ENCODE results near the gene NTRK3. TPM values are rescaled to one million over a fixed set of nuclear protein-coding genes. Genes with fewer than 3 reads are reported as not detected.
"Not testable (repeated sequence)": the region's sequence is repeated elsewhere in the genome, so short reads cannot be mapped to it uniquely, and the experiment has no call there.

NTRK3 gene
- polyA plus RNA-seq, 1 donor from 2014 or later, result not detected

DNA sequence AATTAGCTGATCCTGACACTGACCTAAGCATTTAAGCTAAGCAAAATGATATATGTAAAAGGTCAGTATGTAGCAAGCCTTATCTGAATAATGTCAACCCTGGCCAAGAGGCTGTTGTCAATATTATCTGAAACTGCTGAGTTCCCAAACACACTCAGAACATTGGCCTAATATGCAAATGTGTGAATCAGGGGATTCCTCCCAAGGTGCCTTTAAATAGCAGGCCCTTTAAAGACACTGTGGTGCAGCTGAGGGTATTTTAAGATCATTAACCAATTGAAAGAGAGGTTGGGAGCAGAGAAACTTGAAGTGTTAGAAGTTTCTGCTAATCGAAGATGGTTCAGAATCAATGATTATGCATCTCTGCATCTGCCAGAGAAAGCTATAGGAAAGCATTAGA lies 207.0 kb downstream of the NTRK3 start:
- no peaks in the 10 kb centered on the region for H3K36me3 Mint-ChIP-seq
- peaks cover 0 to 7% (median 3%) of the 10 kb centered on the region in 3 donors for H3K4me1 Mint-ChIP-seq
- H3K4me3 Mint-ChIP-seq, result no peak overlapping the region
- no peak overlapping the region for H3K27ac Mint-ChIP-seq
- H3K9me3 Mint-ChIP-seq, result peaks cover 0 to 2% (median 0%) of the 10 kb centered on the region in 3 donors
- H3K27me3 Mint-ChIP-seq, result peaks cover 2% of the 10 kb centered on the region

DNA sequence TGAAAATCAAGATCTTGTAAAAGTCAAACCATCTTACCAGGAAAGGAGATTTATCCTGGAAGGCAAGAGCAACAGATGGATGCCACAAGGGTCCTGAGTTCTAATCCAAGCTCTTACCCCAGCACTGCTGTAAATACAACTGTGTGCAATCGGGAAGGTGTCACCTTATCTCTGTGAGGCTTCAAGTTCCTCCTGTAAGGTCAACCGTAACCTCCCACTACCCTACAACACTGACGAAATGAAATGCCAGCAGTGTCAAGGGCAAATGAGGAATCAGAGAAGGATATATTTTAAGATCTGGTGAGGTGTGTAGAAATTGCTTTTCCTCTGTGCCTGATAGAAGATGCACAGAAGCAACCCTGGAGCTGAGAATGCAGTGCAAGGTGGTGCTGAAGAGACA lies 207.8 kb downstream of the NTRK3 start:
- Mint-ChIP-seq H3K4me1 (peaks cover 0 to 7% (median 3%) of the 10 kb centered on the region in 3 donors), H3K27ac (no peak overlapping the region), H3K27me3 (peaks cover 2% of the 10 kb centered on the region), H3K4me3 (no peak overlapping the region), H3K36me3 (no peaks in the 10 kb centered on the region), H3K9me3 (peaks cover 0 to 2% (median 0%) of the 10 kb centered on the region in 3 donors)

DNA sequence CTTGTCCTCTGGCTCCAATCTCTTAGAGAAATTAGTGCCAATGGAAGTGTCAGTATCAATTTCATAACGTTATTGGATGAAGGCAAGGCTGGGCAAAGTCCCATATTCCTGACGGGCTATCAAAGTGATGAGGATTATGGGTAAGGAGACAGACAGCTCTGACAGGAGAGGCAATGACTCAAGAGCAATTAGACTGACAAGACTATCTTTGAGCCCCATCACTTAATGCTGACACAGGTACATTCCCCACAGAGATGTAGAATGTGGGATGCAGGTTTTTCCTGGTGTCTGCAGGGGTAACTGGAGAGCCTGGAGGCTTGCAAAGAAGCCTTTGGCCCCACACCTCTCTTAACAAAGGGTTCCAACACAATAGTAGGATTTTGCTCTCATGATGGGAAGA lies 208.3 kb downstream of the NTRK3 start:
- H3K4me1 Mint-ChIP-seq, result peaks cover 0 to 7% (median 3%) of the 10 kb centered on the region in 3 donors
- no peaks in the 10 kb centered on the region for H3K36me3 Mint-ChIP-seq
- no peak overlapping the region for H3K4me3 Mint-ChIP-seq
- peaks cover 0 to 2% (median 0%) of the 10 kb centered on the region in 3 donors for H3K9me3 Mint-ChIP-seq
- no peak overlapping the region for H3K27ac Mint-ChIP-seq
- peaks cover 2% of the 10 kb centered on the region for H3K27me3 Mint-ChIP-seq

DNA sequence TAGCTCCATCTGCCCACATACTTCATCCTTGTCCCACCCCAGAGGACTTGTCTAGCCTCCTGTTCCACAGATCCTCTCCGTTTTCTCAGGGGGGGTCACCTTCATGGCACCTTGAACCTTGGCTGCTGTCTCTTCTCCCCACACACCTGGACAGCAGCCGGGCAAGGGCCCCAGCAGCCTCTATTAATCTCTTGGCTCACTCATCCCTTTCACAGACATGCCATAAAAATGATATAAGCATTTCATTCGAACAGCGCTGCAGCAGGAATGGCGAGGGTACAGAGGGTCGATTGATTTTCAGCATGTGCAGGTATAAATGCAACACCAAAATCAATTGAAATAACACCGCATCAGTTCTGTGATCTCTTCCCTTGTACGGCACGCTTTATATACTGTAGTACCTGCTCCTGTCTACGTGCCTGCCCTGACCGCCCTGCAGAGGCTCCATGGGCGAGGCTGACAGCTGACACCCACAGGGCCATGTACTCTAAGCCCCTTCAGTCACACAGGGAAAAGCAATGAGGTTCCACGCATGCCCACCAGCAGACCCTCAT lies 209.9 kb downstream of the NTRK3 start:
- Mint-ChIP-seq H3K27me3 (peaks cover 2% of the 10 kb centered on the region), H3K9me3 (peaks cover 0 to 2% (median 0%) of the 10 kb centered on the region in 3 donors), H3K4me1 (peaks cover 0 to 7% (median 3%) of the 10 kb centered on the region in 3 donors), H3K4me3 (no peak overlapping the region), H3K27ac (no peak overlapping the region), H3K36me3 (no peaks in the 10 kb centered on the region)

DNA sequence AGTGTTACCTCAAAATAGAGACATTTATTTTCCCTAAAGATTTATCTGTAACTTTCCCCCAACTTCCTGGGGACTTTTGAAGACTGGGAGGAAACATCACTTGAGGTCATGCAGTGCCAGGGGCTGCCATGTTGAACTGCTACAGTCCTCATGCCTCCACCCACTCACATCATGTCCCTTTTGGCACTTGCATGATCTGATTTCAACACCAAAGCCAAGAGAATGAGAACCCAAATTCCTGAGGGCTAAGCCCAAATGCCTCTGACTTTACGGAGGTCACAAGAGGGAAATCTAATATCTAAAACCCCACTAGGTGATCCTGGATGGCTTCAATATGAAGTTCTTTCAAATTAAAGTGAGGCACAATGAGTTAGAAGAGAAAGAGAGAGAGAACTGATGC lies 213.1 kb downstream of the NTRK3 start:
- Mint-ChIP-seq H3K36me3 (no peaks in the 10 kb centered on the region), H3K27ac (no peak overlapping the region), H3K4me3 (no peak overlapping the region), H3K4me1 (no peaks in the 10 kb centered on the region), H3K27me3 (no peaks in the 10 kb centered on the region), H3K9me3 (no peaks in the 10 kb centered on the region)

DNA sequence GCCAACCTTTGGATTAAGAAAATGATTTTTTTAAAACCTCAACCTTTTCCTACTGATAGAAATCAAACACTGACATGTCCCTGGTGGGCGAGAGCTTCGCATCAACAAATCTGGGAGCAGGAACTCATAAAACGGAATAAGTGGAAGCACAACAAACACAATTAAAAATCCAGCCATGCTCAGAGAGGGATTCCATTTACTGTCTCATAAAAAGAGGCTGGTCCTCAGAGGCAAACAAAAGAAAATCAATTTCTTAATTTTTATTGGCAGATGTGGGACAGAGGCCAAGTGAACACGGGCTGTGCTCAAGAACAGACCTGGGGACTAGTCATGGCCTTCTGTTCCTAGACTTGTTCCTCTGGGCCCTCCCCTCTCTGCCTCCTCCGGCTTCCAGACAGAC lies 214.5 kb downstream of the NTRK3 start:
- H3K27ac Mint-ChIP-seq, result no peak overlapping the region
- H3K4me1 Mint-ChIP-seq, result no peaks in the 10 kb centered on the region
- no peaks in the 10 kb centered on the region for H3K36me3 Mint-ChIP-seq
- peaks cover 2% of the 10 kb centered on the region for H3K27me3 Mint-ChIP-seq
- no peaks in the 10 kb centered on the region for H3K9me3 Mint-ChIP-seq
- no peak overlapping the region for H3K4me3 Mint-ChIP-seq

DNA sequence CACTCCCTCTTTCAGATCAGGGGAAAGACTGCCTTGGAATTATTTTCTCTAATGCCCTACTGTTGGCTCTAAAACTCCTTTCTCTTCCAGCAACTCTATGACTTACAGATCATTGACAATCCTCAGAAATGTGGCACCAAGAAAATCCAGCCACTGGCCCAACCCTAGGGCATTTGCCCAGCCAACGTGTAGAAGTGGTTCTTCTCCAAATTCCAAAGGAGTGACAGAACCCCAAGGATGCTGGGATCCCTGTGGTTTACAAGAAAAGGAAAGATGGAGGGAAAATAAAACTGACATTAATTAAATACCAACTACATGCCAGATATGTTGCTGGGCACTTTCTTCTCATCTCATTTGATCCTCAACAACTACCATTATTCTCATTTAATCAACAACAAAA lies 216.0 kb downstream of the NTRK3 start:
- H3K36me3 Mint-ChIP-seq, result no peaks in the 10 kb centered on the region
- peaks cover 2% of the 10 kb centered on the region for H3K27me3 Mint-ChIP-seq
- no peak overlapping the region for H3K27ac Mint-ChIP-seq
- peaks cover 0 to 2% (median 0%) of the 10 kb centered on the region in 3 donors for H3K9me3 Mint-ChIP-seq
- no peak overlapping the region for H3K4me3 Mint-ChIP-seq
- peaks cover 0 to 2% (median 0%) of the 10 kb centered on the region in 3 donors for H3K4me1 Mint-ChIP-seq

DNA sequence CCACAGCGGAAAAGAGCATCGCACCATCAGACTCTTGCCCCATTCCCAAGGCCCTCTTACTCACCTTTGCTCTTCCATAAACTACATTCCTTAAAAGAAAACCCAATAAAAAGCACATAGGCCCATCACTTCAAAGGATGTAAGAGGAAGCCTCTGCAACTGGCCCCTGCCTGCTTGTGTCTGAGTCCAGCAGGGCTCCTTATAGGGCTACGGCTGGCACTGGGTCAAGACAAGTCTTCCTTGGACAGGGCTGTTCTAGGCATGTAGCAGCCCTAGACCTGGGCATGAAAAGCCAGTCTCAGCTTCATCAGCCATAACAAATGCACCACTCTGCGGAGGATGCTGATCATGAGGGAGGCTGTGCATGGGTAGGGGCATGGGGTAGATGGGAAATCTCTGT lies 218.3 kb downstream of the NTRK3 start:
- Mint-ChIP-seq H3K4me1 (peaks cover 0 to 2% (median 0%) of the 10 kb centered on the region in 3 donors), H3K27me3 (peaks cover 2% of the 10 kb centered on the region), H3K9me3 (peaks cover 0 to 2% (median 0%) of the 10 kb centered on the region in 3 donors), H3K27ac (no peak overlapping the region), H3K4me3 (no peak overlapping the region), H3K36me3 (no peaks in the 10 kb centered on the region)

DNA sequence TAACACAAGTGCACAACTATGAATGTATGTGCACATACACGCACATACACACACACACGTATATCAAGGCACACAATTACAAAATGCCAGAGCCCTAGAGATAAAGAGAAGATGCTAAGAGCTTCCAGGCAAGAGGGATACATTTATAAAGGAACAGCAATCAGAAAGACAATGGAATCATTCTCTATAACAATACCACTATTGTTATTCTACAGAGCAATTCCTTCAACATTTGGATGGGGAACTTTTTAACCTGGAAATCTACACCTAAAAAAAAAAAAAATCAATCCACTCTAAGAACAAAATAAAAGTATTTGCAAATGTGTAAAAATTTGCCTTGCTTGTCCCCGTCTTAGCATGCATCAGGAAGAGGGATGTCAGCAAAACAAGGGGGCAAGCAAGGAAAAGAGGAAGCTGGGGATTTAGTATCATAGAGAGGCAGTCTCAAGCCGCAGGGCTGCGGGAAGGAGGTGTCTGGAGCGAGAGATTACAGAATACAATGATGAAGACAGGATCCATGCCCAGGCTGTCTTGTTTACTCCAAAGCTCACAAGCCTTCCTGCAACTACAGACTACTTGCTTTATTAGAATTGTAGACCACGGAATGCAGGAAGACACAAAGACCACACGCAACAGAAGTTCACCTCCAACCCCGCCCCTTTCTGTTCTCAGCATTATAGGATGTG lies 220.2 kb downstream of the NTRK3 start:
- Mint-ChIP-seq H3K27ac (no peak overlapping the region), H3K9me3 (peaks cover 0 to 4% (median 0%) of the 10 kb centered on the region in 3 donors), H3K36me3 (no peaks in the 10 kb centered on the region), H3K4me1 (peaks cover 0 to 2% (median 0%) of the 10 kb centered on the region in 3 donors), H3K27me3 (peaks cover 2% of the 10 kb centered on the region), H3K4me3 (no peak overlapping the region)

DNA sequence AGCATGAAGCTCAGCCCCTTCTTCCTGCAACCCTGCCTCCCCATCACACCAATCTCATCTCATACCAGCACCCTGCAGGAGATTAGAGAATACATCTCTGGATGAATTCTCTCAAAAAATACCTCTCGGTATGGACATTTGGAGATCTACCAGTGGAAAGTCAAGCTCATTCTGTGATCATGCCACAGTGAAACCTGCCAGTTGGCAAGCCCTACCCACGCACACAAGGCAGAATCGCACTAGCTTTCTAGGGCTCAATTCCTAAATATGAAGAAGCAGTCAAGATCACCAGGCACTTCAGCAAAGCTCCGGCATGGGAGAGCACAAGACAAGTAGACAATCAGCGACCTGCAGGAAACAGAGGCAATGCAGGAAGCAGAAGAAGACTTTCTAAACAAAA lies 221.2 kb downstream of the NTRK3 start:
- no peak overlapping the region for H3K27ac Mint-ChIP-seq
- H3K27me3 Mint-ChIP-seq, result peaks cover 4% of the 10 kb centered on the region
- no peak overlapping the region for H3K4me3 Mint-ChIP-seq
- H3K36me3 Mint-ChIP-seq, result no peaks in the 10 kb centered on the region
- H3K4me1 Mint-ChIP-seq, result peaks cover 0 to 2% (median 0%) of the 10 kb centered on the region in 3 donors
- H3K9me3 Mint-ChIP-seq, result peaks cover 0 to 4% (median 0%) of the 10 kb centered on the region in 3 donors

DNA sequence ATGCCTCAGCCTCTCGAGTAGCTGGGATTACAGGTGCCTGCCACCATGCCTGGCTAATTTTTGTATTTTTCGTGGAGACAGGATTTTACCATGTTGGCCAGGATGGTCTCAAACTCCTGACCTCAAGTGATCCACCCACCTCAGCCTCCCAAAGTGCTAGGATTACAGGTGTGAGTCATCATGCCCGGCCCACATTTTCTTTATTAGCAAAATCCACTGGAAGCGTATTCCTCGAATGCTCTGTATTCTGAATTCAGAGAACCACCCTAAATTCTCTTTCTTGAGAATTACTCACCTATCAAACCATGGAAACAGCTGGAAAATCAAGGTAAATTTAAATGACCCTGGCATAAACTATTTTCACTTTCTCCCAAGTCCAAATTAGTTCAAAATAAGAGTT lies 223.1 kb downstream of the NTRK3 start:
- not testable (repeated sequence) for H3K27ac Mint-ChIP-seq

DNA sequence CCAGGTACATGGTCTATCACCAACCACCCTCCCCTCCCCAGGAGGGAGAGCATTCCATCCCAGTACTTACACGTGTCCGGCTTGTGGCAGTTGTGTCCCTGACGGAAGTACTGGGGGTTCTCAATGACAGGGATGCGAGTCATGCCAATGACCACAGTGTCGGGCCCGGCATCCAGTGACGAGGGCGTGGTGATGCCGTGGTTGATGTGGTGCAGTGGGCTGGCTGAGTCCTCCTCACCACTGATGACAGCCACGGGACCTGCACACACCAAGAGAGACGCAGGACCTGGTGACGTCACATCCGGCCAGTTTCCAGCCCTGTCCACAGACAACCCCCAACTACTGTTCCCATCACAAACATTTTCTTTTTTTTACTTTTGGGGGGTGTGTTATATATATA lies 223.8 kb downstream of the NTRK3 start:
- Mint-ChIP-seq H3K9me3 (peaks cover 2 to 6% (median 3%) of the 10 kb centered on the region in 3 donors), H3K4me3 (no peak overlapping the region), H3K27ac (no peak overlapping the region), H3K36me3 (no peaks in the 10 kb centered on the region), H3K4me1 (peaks cover 0 to 2% (median 0%) of the 10 kb centered on the region in 3 donors), H3K27me3 (peaks cover 4% of the 10 kb centered on the region)

More for the DNA sequence above, 223.1 kb downstream of the NTRK3 start:
- not testable (repeated sequence) for H3K36me3 Mint-ChIP-seq, H3K27me3 Mint-ChIP-seq, H3K9me3 Mint-ChIP-seq, H3K4me3 Mint-ChIP-seq, H3K4me1 Mint-ChIP-seq

DNA sequence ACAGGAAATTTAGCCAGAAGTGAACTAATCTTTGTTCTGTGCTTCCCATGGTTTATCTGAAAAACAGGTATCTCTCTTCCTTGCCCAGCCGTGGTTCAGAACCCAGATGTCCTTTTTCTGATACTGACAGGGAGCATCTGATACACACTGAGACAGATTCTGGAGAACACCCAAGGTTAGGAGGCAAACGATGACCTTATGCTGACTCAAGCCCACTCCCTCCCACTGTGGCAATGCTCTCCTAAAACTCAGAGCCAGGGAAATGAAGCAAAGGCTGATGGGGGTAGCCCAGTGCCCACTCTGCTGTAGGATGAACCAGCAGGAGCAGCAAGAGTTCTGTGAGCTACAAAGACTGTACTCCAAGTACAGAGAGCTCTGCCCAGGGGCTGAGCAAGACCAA lies 225.1 kb downstream of the NTRK3 start:
- H3K27ac Mint-ChIP-seq, result no peak overlapping the region
- peaks cover 2% of the 10 kb centered on the region for H3K27me3 Mint-ChIP-seq
- H3K9me3 Mint-ChIP-seq, result peaks cover 5 to 8% (median 6%) of the 10 kb centered on the region in 3 donors
- H3K4me3 Mint-ChIP-seq, result no peak overlapping the region
- H3K4me1 Mint-ChIP-seq, result peaks cover 0 to 2% (median 0%) of the 10 kb centered on the region in 3 donors
- H3K36me3 Mint-ChIP-seq, result no peaks in the 10 kb centered on the region

DNA sequence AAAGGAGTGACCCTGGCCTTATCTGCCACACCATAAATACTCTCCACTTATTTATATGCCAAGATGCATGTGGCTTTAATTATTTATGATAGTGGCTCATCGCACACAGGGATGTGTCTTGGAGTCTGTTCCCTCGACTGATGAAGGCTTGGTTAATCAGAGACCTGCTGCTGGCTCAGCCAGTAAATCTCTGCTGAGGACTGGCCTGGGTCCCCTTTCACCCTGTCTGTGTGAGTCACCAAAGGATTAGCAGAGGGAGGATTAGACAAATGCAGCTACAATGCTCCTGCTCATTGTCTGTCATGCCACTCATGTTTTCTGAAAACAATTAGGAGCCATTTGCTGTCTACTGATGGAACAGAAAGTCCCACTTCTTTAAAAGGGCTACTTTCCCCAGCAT lies 226.8 kb downstream of the NTRK3 start:
- H3K9me3 Mint-ChIP-seq, result peaks cover 6 to 9% (median 8%) of the 10 kb centered on the region in 3 donors
- H3K36me3 Mint-ChIP-seq, result no peaks in the 10 kb centered on the region
- H3K4me3 Mint-ChIP-seq, result no peak overlapping the region
- peaks cover 2% of the 10 kb centered on the region for H3K27me3 Mint-ChIP-seq
- no peak overlapping the region for H3K27ac Mint-ChIP-seq
- H3K4me1 Mint-ChIP-seq, result no peaks in the 10 kb centered on the region

DNA sequence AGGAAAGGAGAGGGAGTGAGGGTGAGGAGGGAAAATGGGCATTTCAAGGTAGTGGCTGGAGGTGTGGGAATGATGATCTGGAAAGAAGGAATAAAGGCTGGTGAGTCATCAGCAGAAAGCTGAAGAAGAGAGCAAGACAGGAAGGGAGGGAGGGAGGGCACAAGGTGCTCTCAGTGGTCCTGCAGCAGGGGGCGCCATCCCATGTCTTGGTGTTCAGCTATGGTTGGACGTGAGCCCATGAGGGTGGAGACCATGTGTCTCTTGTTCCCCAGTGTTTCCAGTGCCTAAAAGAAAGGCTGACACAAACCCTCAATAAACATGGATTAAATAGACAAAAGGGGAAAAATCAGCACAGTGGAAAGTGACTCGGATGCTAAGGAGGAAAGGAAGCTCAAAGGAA lies 228.5 kb downstream of the NTRK3 start:
- Mint-ChIP-seq H3K4me3 (no peak overlapping the region), H3K27ac (no peak overlapping the region), H3K36me3 (no peaks in the 10 kb centered on the region), H3K27me3 (peaks cover 2% of the 10 kb centered on the region), H3K9me3 (peaks cover 8 to 9% (median 8%) of the 10 kb centered on the region in 3 donors), H3K4me1 (no peaks in the 10 kb centered on the region)

DNA sequence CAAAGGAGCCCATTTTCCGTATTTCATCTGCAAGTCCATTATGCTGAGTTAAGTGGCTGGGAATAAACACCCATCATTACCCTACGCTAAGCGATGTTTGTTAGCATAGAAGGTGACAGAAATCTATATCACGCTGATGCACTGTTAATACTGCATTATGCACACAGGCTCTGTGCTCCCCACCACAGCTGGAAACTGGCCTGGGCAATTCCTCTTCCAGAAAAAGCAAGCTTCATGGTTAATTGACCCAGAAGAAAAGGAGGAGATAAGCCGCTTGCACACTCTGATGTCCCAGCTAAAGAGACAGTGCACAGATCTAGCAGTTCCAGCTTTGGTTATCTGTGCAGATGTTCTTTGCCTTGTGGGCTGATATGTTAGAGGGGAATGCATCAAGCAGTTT lies 232.6 kb downstream of the NTRK3 start:
- Mint-ChIP-seq H3K4me3 (no peak overlapping the region), H3K27ac (no peak overlapping the region), H3K4me1 (no peaks in the 10 kb centered on the region), H3K27me3 (peaks cover 2% of the 10 kb centered on the region), H3K36me3 (no peaks in the 10 kb centered on the region), H3K9me3 (peaks cover 4 to 9% (median 8%) of the 10 kb centered on the region in 3 donors)
